HG02759 (cell line): Measurements from ENCODE around the gene ADAM10.

Source experiments
- ATAC-seq: cut with Tn5 transposase; IDR thresholded peaks from one replicate; pipeline ENCODE4 v1.9.1; 2021; ENCODE audit warnings: mild to moderate bottlenecking, moderate library complexity; ENCODE audit not compliant: unreplicated experiment

ADAM10 gene

DNA sequence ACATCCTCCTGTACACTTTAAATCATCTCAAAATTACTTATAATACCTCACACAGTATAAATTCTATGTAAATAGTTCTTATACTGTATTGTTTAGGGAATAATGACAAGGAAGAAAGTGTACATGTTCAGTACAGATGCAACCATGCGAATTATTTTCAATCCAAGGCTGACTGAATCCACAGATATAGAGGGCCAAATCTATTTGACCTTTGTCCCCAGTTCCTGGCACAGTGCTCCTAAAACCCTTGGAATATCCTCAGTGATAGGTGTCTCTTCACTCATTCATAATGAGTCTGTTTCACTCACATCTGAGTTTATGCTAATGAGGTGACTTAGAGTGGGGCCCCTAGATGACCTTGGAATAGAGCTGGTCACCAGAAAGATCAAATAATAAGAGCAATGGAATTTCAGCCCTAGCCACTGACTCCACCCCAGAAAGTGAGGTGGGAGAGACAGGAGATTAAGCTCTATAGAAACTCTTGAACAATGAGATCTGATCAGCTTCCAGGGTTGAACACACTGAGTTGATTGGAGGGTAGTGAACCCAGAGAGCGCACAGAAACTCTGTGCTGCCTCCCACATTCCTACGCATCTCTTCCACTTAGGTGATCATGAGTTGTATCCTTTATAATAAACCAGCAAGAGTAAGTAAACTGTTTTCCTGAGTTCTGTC, 65.3 kb downstream of the ADAM10 start:
- ATAC-seq: no peak

DNA sequence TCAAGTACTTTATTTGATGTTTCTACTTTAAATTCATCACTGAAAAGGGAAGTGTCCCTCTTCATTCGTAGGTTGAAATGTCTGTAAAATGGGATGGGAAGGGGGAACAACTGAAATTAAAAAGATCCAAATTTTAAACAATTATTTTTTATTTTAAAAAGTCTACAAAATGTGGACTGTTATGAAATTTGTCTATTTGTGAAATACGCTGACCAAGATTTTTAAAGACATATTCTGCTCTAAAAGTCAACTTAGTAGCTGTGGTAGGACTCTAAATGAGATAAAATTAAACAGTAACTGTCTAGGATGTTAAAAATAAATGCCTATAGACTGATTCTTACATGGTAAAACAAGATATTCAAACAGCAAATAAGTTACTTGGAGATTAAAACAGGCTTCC, 67.3 kb downstream of the ADAM10 start:
- no peak for ATAC-seq

DNA sequence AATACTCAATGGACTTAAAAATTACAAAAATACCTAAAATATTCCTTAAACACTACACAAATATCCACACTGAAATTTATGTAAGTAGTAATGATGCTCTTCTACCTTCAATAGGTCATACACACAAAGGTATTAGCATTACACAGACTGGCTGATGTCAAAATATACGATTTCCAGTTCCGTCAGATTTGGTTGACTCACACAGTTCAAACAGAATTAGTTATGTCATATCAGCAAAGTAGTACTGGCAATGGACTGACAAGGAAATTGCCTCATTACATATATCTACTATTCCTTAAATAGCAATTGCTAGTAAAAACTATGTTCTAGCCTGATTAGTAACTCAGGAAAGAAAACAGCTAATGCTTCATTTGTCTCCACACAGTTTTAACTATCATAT, 70.8 kb downstream of the ADAM10 start:
- ATAC-seq: no peak

DNA sequence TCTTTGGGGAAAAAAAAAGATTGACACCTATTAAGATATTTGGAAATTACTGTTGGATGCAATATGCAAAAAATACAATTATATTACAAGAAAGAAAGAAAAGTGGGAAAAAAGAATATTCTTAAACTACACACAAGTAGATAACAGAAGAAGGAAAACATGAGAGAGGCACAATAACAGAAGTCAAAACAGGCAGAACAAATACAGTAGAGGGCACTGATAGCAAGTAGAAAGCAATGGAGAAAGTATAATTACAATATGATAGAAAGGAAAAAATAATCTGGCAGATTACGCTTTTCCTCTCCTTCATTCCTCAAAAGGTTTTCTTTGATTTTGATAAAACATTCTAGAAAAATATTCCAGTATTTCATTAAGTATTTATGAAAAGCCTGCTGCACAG, 72.1 kb downstream of the ADAM10 start:
- ATAC-seq: no peak

DNA sequence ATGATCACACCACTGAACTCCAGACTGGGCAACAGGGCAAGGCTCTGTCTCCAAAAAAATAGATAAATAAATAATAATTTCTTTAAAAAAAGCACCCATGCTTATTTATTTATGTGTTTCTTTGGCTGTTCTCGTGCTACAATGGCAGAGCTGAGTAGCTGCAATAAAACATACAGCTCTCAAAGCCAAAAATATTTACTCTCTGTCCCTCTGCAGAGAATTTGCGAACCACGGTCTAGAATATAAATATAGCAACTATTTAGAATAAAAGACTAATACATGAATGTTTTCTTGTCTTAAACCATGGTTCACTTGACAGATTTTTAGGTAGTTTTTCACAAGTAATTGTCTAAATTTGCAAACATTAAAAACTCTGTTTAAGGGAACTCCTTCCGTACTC, 72.7 kb downstream of the ADAM10 start:
- ATAC-seq: no peak

DNA sequence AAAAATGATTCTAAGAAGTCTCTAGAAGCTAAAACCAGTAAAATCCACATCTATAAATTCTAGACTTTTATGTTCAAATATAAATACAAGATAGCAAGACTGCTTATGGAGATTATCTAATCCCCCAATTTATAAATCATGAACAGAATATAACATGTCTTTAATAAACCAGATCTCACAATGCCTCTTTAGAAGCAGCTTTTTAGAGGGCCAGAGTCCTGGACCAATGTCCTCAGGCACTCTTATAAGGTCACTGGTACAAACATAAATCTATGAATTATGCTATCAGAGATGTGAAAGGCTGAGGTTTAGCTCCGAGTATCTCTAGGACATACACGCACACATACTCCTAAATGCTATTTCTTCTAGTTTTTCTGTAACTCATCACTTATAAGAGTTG, 78.3 kb downstream of the ADAM10 start:
- ATAC-seq: no peak

DNA sequence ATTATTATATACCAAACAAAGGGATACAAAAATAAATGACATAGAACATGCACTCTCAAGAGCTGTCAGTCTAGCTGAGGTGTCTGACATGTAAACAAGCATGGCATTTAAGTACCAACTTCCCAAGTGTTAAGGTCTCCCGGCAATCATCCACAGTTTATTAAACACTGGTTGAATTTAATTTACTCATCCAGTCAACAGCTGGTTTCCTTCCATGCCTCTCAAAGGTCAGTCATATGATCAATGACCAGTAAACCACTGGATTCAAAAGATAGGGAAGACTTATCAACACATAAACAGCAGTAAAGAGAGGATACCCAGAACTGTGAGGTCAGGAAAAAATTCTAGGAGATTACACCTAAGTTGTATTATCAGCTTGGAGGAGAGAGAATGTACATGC, 80.4 kb downstream of the ADAM10 start:
- ATAC-seq: no peak

DNA sequence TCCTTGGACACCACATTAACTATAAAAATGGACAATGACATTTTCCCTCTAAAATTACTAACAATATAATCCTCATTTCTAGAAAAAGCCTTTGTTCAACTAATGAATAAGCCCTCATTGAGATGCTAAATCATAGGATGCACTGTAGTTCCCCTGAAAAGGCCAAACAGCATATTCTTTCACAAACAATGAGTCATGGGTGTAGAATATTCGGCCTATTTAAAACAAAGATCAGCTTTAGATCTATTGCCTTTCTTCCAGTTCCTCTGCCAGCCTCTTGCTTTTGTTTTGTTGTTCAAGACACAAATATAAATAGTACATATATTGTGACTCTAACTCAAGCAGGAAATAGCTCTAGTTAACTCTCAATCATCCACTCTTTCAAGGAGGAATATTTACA, 82.5 kb downstream of the ADAM10 start:
- no peak for ATAC-seq

DNA sequence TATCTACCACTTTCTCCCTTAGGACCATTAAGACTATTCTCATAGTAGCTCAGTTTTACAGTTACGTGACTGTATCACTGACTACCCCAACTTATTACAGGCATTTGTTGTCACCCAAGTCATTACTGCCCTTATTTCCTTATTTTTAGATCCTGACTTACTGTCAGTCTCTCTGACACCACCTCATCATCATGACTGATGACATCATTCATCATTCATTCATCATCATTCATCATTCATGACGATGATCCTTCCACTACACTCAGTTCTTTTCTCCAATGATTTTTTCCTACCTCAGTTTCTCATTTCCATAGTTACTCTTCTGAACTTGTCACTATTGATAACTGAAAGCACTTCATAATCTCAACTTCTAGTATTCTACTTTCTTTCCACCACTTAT, 83.8 kb downstream of the ADAM10 start:
- ATAC-seq: no peak

DNA sequence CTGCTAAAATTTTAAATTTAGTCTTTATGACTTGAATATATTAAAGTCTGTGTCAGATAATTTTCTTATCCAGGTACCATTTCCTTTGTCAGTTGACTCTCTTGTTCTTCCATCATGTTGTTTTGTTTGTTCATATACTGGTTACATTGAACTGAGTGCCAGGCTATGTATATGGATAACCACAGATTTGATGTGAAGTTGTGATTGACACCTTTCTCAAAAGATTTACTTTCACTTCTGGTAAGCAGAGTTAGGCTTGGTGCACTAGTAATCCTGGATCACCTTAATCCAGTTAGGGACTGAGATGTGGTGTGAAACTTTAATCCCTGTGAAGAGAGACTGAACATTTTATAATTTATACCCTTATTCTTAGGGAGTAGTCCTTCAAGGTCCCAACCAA, 99.4 kb downstream of the ADAM10 start:
- ATAC-seq: no peak

DNA sequence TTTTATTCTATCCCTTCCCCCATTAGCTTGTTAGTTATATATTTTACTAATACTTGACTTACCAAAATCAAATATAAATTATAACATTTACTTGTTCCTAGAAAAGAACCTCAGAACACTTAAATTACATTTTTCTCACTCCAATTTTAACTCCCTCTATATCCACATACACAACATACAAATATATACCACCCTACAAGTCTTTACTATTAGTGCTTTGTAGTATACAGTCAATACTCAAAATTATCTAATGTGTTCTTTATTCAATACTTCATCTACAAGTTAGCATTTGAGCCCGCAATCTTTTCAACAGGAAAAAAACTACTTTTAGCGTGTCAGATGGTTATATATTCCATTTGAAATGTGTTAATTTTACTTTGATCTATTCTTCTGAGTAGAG, 100.3 kb downstream of the ADAM10 start:
- ATAC-seq: no peak

DNA sequence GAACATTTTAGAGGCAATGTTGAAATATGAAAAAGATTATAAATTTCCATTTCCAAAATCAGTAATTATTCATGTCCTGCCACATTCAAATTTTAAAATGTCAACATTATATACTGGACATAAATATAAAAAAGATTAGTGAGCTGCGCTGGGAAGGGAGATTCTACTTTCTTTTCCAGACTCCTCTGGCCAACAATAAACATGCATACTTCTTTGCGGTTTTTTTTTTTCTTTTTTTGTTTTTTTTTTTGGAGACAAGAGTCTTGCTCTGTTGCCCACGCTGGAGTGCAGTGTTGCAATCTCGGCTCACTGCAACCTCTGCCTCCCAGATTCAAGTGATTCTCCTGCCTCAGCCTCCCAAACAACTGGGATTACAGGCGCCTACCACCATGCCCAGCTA, 105.5 kb downstream of the ADAM10 start:
- ATAC-seq: no peak

DNA sequence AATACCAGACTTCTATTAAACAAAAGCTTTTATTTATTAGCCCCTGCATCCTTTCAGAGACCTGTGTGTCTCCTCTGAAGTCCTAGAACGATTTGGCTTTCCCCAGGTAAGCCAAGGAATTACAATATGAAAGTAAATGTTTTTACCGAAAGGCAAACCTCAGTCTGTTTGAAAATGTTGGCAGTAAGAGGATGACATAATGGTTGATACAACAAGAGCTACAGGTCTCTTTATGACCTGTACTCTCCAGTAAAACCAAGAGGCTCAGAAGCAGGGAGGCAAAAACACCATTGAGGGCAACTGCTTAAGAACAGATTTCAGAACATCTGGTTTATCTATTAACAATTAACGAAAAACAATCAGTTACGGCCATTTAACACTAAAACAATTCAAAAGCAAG, 107.8 kb downstream of the ADAM10 start:
- no peak for ATAC-seq

DNA sequence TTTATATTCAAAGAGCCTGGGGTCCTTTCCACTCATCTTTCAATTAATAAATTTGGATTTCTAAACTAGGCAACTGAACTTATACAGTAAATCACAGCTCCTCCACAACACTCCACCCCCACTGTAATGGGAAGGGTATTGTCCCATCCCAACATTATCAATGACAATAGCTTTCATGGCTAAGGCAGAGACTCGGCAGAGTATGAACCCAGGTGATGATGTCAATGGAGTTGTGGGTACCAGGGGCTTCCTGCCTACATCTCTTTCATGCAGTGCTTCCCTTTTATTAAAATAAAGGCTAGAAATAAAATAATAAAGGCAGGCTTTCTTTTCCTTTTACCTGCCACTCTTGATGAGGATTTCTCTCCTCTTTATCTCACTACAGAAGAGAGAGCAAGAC, 109.5 kb downstream of the ADAM10 start:
- ATAC-seq: no peak

DNA sequence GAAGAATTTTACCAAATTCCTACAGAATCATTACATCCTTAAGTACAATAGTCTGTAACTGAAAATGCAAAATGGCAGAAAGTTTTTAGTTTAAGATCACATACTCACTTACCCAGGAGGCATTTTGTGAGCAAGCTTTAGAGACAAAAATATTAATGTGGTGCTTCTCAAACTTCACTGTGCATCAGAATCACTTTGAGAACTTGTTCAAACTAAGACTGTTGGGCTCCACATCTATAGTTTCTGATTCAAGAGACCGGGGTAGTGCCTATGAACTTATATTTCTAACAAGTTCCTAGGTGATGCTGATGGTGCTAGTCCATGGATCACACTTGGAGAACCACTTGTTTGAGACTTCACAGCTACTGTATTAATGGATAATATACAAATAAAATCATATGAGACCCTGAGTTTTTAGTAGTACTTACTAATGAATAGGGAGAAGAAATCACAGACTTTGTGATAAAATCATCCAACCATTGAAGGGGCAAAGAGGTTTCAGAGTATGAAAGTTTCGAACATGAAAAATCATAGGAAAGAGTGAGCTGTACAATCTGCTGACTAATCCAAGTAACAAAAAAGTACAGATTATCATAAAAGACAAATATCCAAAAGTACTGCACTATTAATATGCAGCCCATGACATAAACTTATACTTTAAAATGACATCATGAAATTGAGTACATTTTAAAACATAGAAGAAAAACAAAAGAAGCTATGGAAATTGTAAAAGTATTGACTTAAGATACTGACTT, 110.3 kb downstream of the ADAM10 start:
- ATAC-seq: no peak

DNA sequence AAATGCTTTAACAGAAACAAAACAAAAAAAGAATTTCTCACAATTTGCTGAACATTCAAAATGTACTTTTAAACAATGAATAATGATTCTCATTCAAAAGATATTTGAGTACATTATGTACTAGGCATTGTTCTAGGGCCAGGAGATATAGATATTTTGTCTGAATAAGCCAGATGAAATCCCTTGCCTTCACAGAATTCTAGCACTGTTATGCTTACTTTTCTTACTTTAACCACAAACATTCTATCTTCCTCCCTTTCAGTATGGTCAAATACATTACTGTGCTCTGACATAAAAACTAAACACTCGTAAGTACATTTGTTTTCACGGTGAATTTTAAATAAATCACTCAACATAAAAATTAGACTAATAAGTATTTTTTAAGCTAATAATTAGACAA, 116.7 kb downstream of the ADAM10 start:
- no peak for ATAC-seq

DNA sequence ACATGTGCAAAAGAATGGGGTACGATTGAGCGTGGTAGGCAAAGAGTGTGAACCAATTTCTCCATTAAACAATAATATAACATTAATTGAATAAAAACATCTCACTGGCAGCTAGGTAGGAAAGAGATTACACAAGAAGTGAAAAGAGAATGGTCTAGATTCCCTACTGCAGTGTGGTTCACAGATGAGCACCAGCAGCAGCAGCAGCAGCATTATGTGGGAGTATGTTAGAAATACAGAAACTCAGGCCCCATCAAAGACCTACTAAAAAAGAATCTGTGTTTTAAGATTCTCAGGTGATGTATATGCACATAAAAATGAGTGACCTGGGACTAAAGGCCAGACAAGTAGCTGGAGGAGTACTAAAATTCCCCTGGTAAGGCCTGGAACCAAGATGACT, 118.2 kb downstream of the ADAM10 start:
- no peak for ATAC-seq

DNA sequence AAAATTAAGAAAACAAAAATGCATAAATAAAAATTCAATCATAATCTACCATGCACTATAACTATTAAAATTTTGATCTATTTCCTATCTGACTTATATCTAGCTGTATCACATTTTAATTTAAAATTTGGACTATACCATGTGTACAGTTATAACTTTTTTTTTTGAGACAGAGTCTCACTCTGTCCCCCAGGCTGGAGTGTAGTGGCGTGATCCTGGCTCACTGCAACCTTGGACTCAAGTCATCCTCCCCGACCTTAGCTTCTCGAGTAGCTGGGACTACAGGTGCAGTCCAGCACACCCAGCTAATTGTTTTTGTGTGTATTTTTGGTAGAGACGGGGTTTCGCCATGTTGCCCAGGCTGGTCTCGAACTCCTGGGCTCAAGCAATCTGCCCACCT, 119.9 kb downstream of the ADAM10 start:
- ATAC-seq: no peak

DNA sequence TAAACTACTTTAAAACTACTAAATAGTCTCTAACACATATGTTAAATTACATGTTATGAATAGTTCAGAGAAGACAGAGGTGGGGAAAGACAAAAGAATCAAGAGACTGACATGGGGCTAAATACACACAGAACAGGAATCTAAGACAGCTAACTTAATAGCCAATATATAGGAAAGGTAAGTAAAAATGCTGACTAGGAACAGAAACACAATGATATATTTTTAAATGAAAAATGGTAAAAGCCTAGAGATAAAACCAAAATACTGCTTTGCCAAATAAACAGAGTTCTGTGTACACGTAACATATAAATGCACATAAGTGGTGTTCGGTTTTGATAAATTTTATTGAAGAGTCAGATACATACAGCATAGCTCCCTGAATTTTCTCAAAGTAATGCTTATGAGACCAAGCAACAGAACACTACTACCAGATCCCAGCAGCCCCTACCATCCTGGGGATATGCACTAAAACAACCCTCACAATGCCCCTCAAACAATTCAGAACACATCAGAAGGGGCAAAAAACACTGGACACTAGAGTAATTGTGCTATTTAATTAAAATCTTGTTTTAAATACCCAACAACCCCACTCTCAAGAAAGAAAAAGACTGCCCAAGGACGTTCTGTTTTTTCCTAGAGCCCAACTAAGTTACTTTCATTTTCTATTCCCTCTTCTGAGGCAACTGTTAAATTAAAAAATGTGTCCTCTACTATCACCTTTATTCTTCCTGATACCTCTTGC, 121.1 kb downstream of the ADAM10 start:
- no peak for ATAC-seq

DNA sequence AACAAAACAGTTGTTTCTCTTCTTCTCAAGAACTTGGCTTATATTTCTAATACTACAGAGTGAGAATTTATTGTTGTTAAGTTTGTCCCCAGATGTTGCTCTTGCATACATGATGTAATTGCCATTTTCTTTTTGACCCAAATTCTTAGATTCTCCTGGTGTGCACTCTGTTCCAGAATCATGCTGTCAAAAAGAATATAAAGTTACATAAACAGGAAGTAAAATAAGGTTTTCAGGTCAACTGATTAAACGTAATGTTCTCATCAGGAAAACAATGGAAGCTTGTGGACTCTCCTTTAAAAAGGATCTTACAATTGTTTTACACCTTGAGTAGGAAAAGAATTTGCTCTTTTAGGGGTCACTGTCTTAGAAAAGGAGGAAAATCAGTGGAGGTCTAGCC, 121.8 kb downstream of the ADAM10 start:
- no peak for ATAC-seq

DNA sequence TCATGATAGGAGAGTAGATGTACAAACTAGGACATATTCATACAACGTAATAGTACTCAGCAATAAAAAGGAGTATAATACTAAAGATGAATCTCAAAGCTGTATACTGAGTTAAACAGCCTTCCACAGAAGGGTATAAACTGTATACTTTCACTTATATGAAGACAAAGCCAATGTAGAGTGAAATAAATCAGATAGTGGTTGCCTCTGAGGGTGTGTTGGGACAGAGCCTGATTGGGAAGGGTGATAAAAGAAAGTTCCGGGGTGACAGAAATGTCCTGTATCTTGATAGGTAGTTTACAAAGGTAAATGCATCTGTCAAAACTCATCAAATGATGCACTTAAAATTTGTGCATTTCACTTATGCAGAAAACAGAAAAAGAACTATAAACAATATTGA, 122.5 kb downstream of the ADAM10 start:
- ATAC-seq: no peak

DNA sequence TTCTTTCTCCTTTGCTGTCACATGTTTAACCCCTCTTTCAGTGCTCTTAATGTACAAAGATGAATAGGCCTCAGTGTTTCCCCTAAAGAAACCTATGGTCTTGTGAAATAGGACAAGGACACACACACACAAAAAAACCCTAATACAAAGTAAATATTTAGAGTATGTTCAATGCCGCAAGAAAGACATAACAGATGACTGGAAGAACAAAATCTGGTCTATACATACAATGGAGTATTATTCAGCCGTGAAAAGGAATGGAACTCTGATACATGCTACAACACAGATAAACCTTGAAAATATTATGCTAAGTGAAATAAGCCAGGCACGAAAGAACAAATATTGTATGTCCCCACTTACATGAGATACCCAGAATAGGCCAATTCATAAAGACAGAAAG, 123.1 kb downstream of the ADAM10 start:
- ATAC-seq: no peak
